ENCODE results near the gene TAT.
"Not testable (repeated sequence)": the region's sequence is repeated elsewhere in the genome, so short reads cannot be mapped to it uniquely, and the experiment has no call there.

DNA sequence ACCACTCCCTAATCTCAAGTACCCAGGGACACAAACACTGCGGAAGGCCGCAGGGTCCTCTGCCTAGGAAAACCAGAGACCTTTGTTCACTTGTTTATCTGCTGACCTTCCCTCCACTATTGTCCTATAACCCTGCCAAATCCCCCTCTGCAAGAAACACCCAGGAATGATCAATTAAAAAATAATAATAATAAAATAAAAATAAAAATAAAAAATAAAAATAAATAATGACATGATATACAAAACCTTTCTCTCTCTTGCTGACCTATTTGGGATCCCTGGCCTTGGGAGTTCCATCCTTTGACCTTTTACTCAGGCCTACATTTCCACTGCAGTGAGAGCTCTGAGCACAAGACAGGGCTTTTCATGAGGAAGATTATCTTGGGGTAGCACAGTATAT lies 13.2 kb upstream of the TAT start:
- TF ChIP-seq, protein P1, sequence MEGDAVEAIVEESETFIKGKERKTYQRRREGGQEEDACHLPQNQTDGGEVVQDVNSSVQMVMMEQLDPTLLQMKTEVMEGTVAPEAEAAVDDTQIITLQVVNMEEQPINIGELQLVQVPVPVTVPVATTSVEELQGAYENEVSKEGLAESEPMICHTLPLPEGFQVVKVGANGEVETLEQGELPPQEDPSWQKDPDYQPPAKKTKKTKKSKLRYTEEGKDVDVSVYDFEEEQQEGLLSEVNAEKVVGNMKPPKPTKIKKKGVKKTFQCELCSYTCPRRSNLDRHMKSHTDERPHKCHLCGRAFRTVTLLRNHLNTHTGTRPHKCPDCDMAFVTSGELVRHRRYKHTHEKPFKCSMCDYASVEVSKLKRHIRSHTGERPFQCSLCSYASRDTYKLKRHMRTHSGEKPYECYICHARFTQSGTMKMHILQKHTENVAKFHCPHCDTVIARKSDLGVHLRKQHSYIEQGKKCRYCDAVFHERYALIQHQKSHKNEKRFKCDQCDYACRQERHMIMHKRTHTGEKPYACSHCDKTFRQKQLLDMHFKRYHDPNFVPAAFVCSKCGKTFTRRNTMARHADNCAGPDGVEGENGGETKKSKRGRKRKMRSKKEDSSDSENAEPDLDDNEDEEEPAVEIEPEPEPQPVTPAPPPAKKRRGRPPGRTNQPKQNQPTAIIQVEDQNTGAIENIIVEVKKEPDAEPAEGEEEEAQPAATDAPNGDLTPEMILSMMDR (IDR thresholded peaks at IDR 0.05), result not testable (repeated sequence)
- TF ChIP-seq ESRRA (CRISPR knock-in tag; IDR thresholded peaks at IDR 0.05; ENCODE audit: borderline replicate concordance); GTF2I (CRISPR knock-in tag; conservative IDR thresholded peaks at IDR 0.05); ZNF263 (CRISPR knock-in tag; IDR thresholded peaks at IDR 0.05; ENCODE audit: low read depth): not testable (repeated sequence)
